Panc1 (cell line): Measurements from ENCODE around the gene PCSK5. TPM values are rescaled to one million over a fixed set of nuclear protein-coding genes. Genes with fewer than 3 reads are reported as not detected.

Experiments
- ATAC-seq: fragments of 200-7000 bp; cut with Tn5 transposase; 2 replicates; pipeline ENCODE4 v1.9.1; 2020; ENCODE audit warnings: mild to moderate bottlenecking, moderate library complexity
- BruUV-seq: library from RNA; stranded (reverse); fragments of 400-500 nt; replicated peaks from 2 replicates; lab custom pipeline; 2021; lab: Mats Ljungman, UMichigan
- CTCF ChIA-PET: fragments of 300-600 bp; sonication (Branson Sonifier 250); formaldehyde crosslinking; loops from one replicate; lab custom pipeline; 2022; ENCODE audit warnings: antibody characterized with exemption; lab: Charles Lee
- POLR2A ChIA-PET: fragments of 300-600 bp; sonication (Branson Sonifier 250); formaldehyde crosslinking; loops from one replicate; lab custom pipeline; 2022; ENCODE audit warnings: antibody characterized with exemption; lab: Charles Lee
- DNase-seq: peaks from one replicate; pipeline ENCODE4 v3.0.0-alpha.2; 2010; ENCODE audit warnings: low read depth, low spot score
- H3K27ac ChIP-seq: 2 replicates; pipeline ENCODE4 v1.5.1; 2011; ENCODE audit warnings: mild to moderate bottlenecking, low read length, inconsistent platforms
- H3K27me3 ChIP-seq: fragments of 200-500 bp; sonication (Bioruptor generic); 2 replicates; pipeline ENCODE4 v1.6.0; 2014; ENCODE audit warnings: low read length, inconsistent platforms; ENCODE audit not compliant: control insufficient read depth, insufficient read depth
- H3K36me3 ChIP-seq: fragments of 200-500 bp; sonication (Bioruptor generic); 2 replicates; pipeline ENCODE4 v1.5.1; 2014; ENCODE audit warnings: inconsistent platforms, mild to moderate bottlenecking, low read length, moderate library complexity; ENCODE audit not compliant: control insufficient read depth, insufficient read depth
- H3K4me1 ChIP-seq: 2 replicates; pipeline ENCODE4 v1.5.1; 2011; ENCODE audit warnings: inconsistent platforms, mild to moderate bottlenecking, low read length, moderate library complexity; ENCODE audit not compliant: control insufficient read depth, insufficient read depth
- H3K4me3 ChIP-seq, 2 experiments: 2 replicates each; pipeline ENCODE4 v1.5.1; 2011 to 2012; ENCODE audit warnings: low read depth in 2 of 2, low read length in 2 of 2, mild to moderate bottlenecking in 2 of 2, inconsistent platforms in 1 of 2, moderate library complexity in 1 of 2
- H3K9me3 ChIP-seq: fragments of 200-500 bp; sonication (Bioruptor generic); 2 replicates; pipeline ENCODE4 v1.5.1; 2014; ENCODE audit warnings: low read depth, mild to moderate bottlenecking, inconsistent platforms, low read length, moderate library complexity; ENCODE audit not compliant: control insufficient read depth, insufficient read depth
- POLR2AphosphoS5 ChIP-seq: IDR thresholded peaks from 2 replicates; pipeline ENCODE4 v1.6.1; 2012; ENCODE audit warnings: mild to moderate bottlenecking, low read depth, low read length, moderate library complexity
- SIN3A ChIP-seq: IDR thresholded peaks from 2 replicates; pipeline ENCODE4 v1.6.1; 2012; ENCODE audit warnings: low read depth, mild to moderate bottlenecking, low read length, moderate library complexity, borderline replicate concordance; ENCODE audit not compliant: insufficient read depth
- TCF7L2 ChIP-seq: IDR thresholded peaks from 2 replicates; pipeline ENCODE4 v1.6.1; 2011; ENCODE audit warnings: mild to moderate bottlenecking, low read depth, low read length, inconsistent platforms
- in situ Hi-C: cut with HindIII; loops from 2 replicates; pipeline ENCODE4 v1.10.0; 2016; ENCODE audit warnings: low sequenced_read_pairs, low pct_unique_long_range_greater_than_20kb
- intact Hi-C: fragments of 100-400 bp; cut with micrococcal nuclease; formaldehyde crosslinking; loops from one replicate; pipeline ENCODE4 v1.10.0; 2022; ENCODE audit not compliant: unreplicated experiment
- total RNA-seq: library from RNA; stranded (reverse); gene quantifications from one replicate; pipeline ENCODE4 v1.2.1, GENCODE V29; 2021; ENCODE audit not compliant: unreplicated experiment
- TF ChIP-seq, protein P1 (sequence below): fragments of 450-650 bp; IDR thresholded peaks from 2 replicates; pipeline ENCODE4 v1.5.1; 2017; ENCODE audit warnings: mild to moderate bottlenecking
- TF ChIP-seq, protein P2 (sequence below), 2 experiments: IDR thresholded peaks; 2 replicates each; pipeline ENCODE4 v1.6.1; 2011 to 2012; ENCODE audit warnings: low read depth in 2 of 2, control low read depth in 1 of 2, low read length in 1 of 2, mild to moderate bottlenecking in 1 of 2, moderate library complexity in 1 of 2; ENCODE audit not compliant: insufficient read depth in 1 of 2

Gene PCSK5
- total RNA-seq, 1 experiment from 2014 or later = 0.21 TPM

DNA sequence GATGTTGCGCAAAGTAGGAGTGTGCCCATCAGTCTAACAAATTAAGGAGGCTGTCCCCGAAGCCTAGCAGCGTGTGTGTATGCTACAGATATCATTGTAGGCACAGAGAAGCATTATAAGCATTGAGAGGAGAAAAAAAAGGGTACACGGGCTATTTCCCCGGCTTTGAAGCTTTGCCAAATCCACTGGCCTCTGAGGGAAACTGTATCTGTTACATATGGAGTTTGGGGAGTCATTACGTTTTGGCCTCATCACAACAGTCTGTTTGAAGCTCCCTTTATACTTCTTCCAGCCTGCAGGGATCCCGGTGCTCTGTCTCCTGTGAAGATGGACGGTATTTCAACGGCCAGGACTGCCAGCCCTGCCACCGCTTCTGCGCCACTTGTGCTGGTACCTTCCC is 297.8 kb downstream of the PCSK5 start:
- POLR2A ChIA-PET = no interaction called here

DNA sequence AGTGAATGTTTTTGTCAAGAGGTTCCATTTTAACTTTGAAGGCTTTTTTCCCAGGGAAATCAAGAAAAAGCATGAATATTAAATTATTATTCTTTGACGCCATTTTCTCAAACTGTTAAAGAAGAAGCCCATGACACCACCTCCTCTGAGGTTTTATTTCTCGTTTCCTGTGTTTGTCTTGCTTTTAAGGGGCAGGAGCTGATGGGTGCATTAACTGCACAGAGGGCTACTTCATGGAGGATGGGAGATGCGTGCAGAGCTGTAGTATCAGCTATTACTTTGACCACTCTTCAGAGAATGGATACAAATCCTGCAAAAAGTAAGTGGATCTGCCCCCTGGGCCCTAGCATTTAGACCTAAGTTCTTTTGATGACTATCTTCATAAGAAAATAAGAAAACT is 298.4 kb downstream of the PCSK5 start:
- intact Hi-C loops (no loop called here), in situ Hi-C loops (no loop called here)
- POLR2A ChIA-PET = no interaction called here
- no TSS peak for BruUV-seq
- Histone ChIP-seq H3K36me3 (no peaks in the 10 kb centered on the region; the same call in 1 of the 2 replicates), H3K4me3 (no peak overlapping the region), H3K9me3 (no peaks in the 10 kb centered on the region), H3K27me3 (no peaks in the 10 kb centered on the region), H3K27ac (no peak overlapping the region), H3K4me1 (no peaks in the 10 kb centered on the region)
- ATAC-seq = no peak
- CTCF ChIA-PET = no interaction called here
- no peak for DNase-seq
- TF ChIP-seq POLR2AphosphoS5 (no peak), TCF7L2 (no peak), SIN3A (no peak)
- TF ChIP-seq, protein P1, sequence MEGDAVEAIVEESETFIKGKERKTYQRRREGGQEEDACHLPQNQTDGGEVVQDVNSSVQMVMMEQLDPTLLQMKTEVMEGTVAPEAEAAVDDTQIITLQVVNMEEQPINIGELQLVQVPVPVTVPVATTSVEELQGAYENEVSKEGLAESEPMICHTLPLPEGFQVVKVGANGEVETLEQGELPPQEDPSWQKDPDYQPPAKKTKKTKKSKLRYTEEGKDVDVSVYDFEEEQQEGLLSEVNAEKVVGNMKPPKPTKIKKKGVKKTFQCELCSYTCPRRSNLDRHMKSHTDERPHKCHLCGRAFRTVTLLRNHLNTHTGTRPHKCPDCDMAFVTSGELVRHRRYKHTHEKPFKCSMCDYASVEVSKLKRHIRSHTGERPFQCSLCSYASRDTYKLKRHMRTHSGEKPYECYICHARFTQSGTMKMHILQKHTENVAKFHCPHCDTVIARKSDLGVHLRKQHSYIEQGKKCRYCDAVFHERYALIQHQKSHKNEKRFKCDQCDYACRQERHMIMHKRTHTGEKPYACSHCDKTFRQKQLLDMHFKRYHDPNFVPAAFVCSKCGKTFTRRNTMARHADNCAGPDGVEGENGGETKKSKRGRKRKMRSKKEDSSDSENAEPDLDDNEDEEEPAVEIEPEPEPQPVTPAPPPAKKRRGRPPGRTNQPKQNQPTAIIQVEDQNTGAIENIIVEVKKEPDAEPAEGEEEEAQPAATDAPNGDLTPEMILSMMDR = no peak
- TF ChIP-seq, protein P2, sequence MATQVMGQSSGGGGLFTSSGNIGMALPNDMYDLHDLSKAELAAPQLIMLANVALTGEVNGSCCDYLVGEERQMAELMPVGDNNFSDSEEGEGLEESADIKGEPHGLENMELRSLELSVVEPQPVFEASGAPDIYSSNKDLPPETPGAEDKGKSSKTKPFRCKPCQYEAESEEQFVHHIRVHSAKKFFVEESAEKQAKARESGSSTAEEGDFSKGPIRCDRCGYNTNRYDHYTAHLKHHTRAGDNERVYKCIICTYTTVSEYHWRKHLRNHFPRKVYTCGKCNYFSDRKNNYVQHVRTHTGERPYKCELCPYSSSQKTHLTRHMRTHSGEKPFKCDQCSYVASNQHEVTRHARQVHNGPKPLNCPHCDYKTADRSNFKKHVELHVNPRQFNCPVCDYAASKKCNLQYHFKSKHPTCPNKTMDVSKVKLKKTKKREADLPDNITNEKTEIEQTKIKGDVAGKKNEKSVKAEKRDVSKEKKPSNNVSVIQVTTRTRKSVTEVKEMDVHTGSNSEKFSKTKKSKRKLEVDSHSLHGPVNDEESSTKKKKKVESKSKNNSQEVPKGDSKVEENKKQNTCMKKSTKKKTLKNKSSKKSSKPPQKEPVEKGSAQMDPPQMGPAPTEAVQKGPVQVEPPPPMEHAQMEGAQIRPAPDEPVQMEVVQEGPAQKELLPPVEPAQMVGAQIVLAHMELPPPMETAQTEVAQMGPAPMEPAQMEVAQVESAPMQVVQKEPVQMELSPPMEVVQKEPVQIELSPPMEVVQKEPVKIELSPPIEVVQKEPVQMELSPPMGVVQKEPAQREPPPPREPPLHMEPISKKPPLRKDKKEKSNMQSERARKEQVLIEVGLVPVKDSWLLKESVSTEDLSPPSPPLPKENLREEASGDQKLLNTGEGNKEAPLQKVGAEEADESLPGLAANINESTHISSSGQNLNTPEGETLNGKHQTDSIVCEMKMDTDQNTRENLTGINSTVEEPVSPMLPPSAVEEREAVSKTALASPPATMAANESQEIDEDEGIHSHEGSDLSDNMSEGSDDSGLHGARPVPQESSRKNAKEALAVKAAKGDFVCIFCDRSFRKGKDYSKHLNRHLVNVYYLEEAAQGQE (IDR thresholded peaks at IDR 0.05; ENCODE audit: insufficient read depth in 1 of 2, low read depth in 2 of 2, low read length in 1 of 2) = no peak

More for the DNA sequence above, 297.8 kb downstream of the PCSK5 start:
- Histone ChIP-seq H3K27ac (no peak overlapping the region), H3K36me3 (no peaks in the 10 kb centered on the region; the same call in 1 of the 2 replicates), H3K27me3 (no peaks in the 10 kb centered on the region), H3K4me3 (no peak overlapping the region), H3K9me3 (no peaks in the 10 kb centered on the region), H3K4me1 (no peaks in the 10 kb centered on the region)
- TF ChIP-seq TCF7L2 (no peak), SIN3A (no peak), POLR2AphosphoS5 (no peak)
- TF ChIP-seq, protein P1 = no peak
- TF ChIP-seq, protein P2 (IDR thresholded peaks at IDR 0.05; ENCODE audit: insufficient read depth in 1 of 2, low read depth in 2 of 2, low read length in 1 of 2) = no peak
- no TSS peak for BruUV-seq
- intact Hi-C loops = no loop called here
- ATAC-seq (no peak), DNase-seq (no peak)
- CTCF ChIA-PET = no interaction called here
- in situ Hi-C loops = no loop called here
